SK-N-MC (cell line): ENCODE measurements around the gene PKP2.
"Not testable (repeated sequence)": the region's sequence is repeated elsewhere in the genome, so short reads cannot be mapped to it uniquely, and the experiment has no call there.

Source experiments
- EZH2 ChIP-seq: fragments of 200-600 bp; sonication (generic); IDR thresholded peaks from one replicate; pipeline ENCODE4 v1.6.1; 2017; ENCODE audit warnings: antibody characterized with exemption
- FOXP2 ChIP-seq: optimal IDR thresholded peaks from 2 replicates; pipeline ENCODE3; 2011; ENCODE audit warnings: mild to moderate bottlenecking, moderate library complexity; ENCODE audit not compliant: insufficient read depth; ENCODE audit errors: extremely low read length, control extremely low read depth

- not testable (repeated sequence) for TF ChIP-seq EZH2, FOXP2
Measured at GRCh38 chr12:32861658-32862057, 34.9 kb downstream of the PKP2 start.
